ENCODE measurements around the gene TMEM213.
"Not testable (repeated sequence)": the region's sequence is repeated elsewhere in the genome, so short reads cannot be mapped to it uniquely, and the experiment has no call there.

The TMEM213 gene

GRCh38 chr7:138798836-138799235 is 1.0 kb downstream of the TMEM213 start:
- no peak for DNase-seq

- no peak for DNase-seq
These were observed 1.7 kb downstream of the TMEM213 start for GRCh38 chr7:138799336-138800000.

- DNase-seq, result no peak
These were observed 3.5 kb downstream of the TMEM213 start for GRCh38 chr7:138801256-138801655.

GRCh38 chr7:138802706-138803105 is 4.9 kb downstream of the TMEM213 start:
- DNase-seq, result no peak

GRCh38 chr7:138804618-138805017 is 6.8 kb downstream of the TMEM213 start:
- no peak for DNase-seq

- no peak for DNase-seq
These were observed 11.6 kb downstream of the TMEM213 start for GRCh38 chr7:138809346-138809745.

- not testable (repeated sequence) for DNase-seq
These were observed 13.5 kb downstream of the TMEM213 start for GRCh38 chr7:138811327-138811726.

- no peak for DNase-seq
These were observed 16.2 kb downstream of the TMEM213 start for GRCh38 chr7:138813945-138814344.

- no peak for DNase-seq
These were observed 17.1 kb downstream of the TMEM213 start for GRCh38 chr7:138814816-138815332.

GRCh38 chr7:138816650-138817049 is 18.9 kb downstream of the TMEM213 start:
- DNase-seq, result no peak

- DNase-seq, result no peak
These were observed 21.8 kb downstream of the TMEM213 start for GRCh38 chr7:138819625-138820024.

GRCh38 chr7:138821912-138822311 is 24.1 kb downstream of the TMEM213 start:
- no peak for DNase-seq

- no peak for DNase-seq
These were observed 25.2 kb downstream of the TMEM213 start for GRCh38 chr7:138822867-138823535.

- DNase-seq, result no peak
These were observed 27.4 kb downstream of the TMEM213 start for GRCh38 chr7:138825049-138825721.

- DNase-seq, result no peak
These were observed 30.5 kb downstream of the TMEM213 start for GRCh38 chr7:138828302-138828701.

- no peak for DNase-seq
These were observed 31.5 kb downstream of the TMEM213 start for GRCh38 chr7:138829335-138829734.

- DNase-seq, result no peak
These were observed 35.2 kb downstream of the TMEM213 start for GRCh38 chr7:138832966-138833365.

GRCh38 chr7:138833596-138833995 is 35.8 kb downstream of the TMEM213 start:
- DNase-seq, result no peak

- DNase-seq, result no peak
These were observed 36.8 kb downstream of the TMEM213 start for GRCh38 chr7:138834583-138834982.

- DNase-seq, result no peak
These were observed 37.3 kb downstream of the TMEM213 start for GRCh38 chr7:138835087-138835486.

GRCh38 chr7:138837627-138838026 is 39.8 kb downstream of the TMEM213 start:
- no peak for DNase-seq

GRCh38 chr7:138838166-138838565 is 40.4 kb downstream of the TMEM213 start:
- no peak for DNase-seq

- DNase-seq, result peak; percentile 8
These were observed 44.3 kb downstream of the TMEM213 start for GRCh38 chr7:138842111-138842510.

Data from inflammatory macrophage treated with lipopolysaccharide for 4 hours (primary cell).